Medulla oblongata (tissue), 1 donor: ENCODE measurements around the gene VEZT.
A peak's percentile ranks its signal among the peaks of the same experiment; 100 is the strongest.
"Not testable (repeated sequence)": the region's sequence is repeated elsewhere in the genome, so short reads cannot be mapped to it uniquely, and the experiment has no call there.

Experiments
- DNase-seq: peaks from one replicate; pipeline ENCODE4 v3.0.0-alpha.2; 2015; ENCODE audit errors: extremely low spot score

VEZT gene

GRCh38 chr12:95217377-95218149, at the start of gene VEZT, which contains the start of gene FGD6:
Gene VEZT, plus strand, starts transcription at chr12:95217807. Its CDS starts 44 bp downstream, at chr12:95217851.
Gene FGD6, minus strand, starts transcription at chr12:95217467. Its CDS starts 227 bp downstream, at chr12:95217240.
- DNase-seq = peak; percentile 100

- DNase-seq = no peak
Measured at GRCh38 chr12:95168746-95169145, 48.9 kb upstream of the VEZT start.

- no peak for DNase-seq
Measured at GRCh38 chr12:95169368-95169767, 48.2 kb upstream of the VEZT start.

- DNase-seq = no peak
Measured at GRCh38 chr12:95173392-95174251, 44.0 kb upstream of the VEZT start.

GRCh38 chr12:95177201-95177768, 40.3 kb upstream of the VEZT start:
- no peak for DNase-seq

- no peak for DNase-seq
Measured at GRCh38 chr12:95178136-95178535, 39.5 kb upstream of the VEZT start.

- DNase-seq = no peak
Measured at GRCh38 chr12:95179011-95179410, 38.6 kb upstream of the VEZT start.

- no peak for DNase-seq
Measured at GRCh38 chr12:95181103-95181502, 36.5 kb upstream of the VEZT start.

- DNase-seq = no peak
Measured at GRCh38 chr12:95182868-95183415, 34.7 kb upstream of the VEZT start.

- no peak for DNase-seq
Measured at GRCh38 chr12:95184121-95184520, 33.5 kb upstream of the VEZT start.

GRCh38 chr12:95185072-95185471, 32.5 kb upstream of the VEZT start:
- DNase-seq = no peak

- DNase-seq = no peak
Measured at GRCh38 chr12:95185854-95186253, 31.8 kb upstream of the VEZT start.

GRCh38 chr12:95187865-95188415, 29.7 kb upstream of the VEZT start:
- DNase-seq = no peak

- no peak for DNase-seq
Measured at GRCh38 chr12:95191060-95191696, 26.4 kb upstream of the VEZT start.

- no peak for DNase-seq
Measured at GRCh38 chr12:95192271-95192670, 25.3 kb upstream of the VEZT start.

GRCh38 chr12:95193139-95193538, 24.5 kb upstream of the VEZT start:
- no peak for DNase-seq

GRCh38 chr12:95195122-95195521, 22.5 kb upstream of the VEZT start:
- DNase-seq = no peak

GRCh38 chr12:95196875-95197569, 20.6 kb upstream of the VEZT start:
- DNase-seq = not testable (repeated sequence)

- no peak for DNase-seq
Measured at GRCh38 chr12:95197636-95198035, 20.0 kb upstream of the VEZT start.

GRCh38 chr12:95198914-95199313, 18.7 kb upstream of the VEZT start:
- DNase-seq = no peak
